ENCODE measurements around the gene THSD1. TPM values are rescaled to one million over a fixed set of nuclear protein-coding genes. Genes with fewer than 3 reads are reported as not detected.
A peak's percentile ranks its signal among the peaks of the same experiment; 100 is the strongest.

The THSD1 gene
- polyA plus RNA-seq, 1 donor (not counting 4 experiments of a cell fraction or from before 2014, with no cell fraction given), result 9.2 TPM

- H3K4me1 ChIP-seq (ENCODE audit: control insufficient read depth, extremely low read depth, insufficient read depth, low read length), result no peaks in the 10 kb centered on the region
- H3K4me3 ChIP-seq (ENCODE audit: control insufficient read depth in 2 of 3, extremely low read depth in 1 of 3, insufficient read depth in 2 of 3, low read depth in 1 of 3, low read length in 3 of 3), result no peak overlapping the region
- H3K27ac ChIP-seq (ENCODE audit: control insufficient read depth, insufficient read depth, low read length), result no peak overlapping the region
- TF ChIP-seq CTCF (optimal IDR thresholded peaks at IDR 0.05 in 1 of 3, IDR thresholded peaks at IDR 0.05 in 1 of 3, conservative IDR thresholded peaks at IDR 0.05 in 1 of 3; ENCODE audit: extremely low read depth in 1 of 3, insufficient read depth in 2 of 3, low read length in 3 of 3) (no peak), EZH2 (IDR thresholded peaks at IDR 0.05; ENCODE audit: low read length) (no peak)
- DNase-seq (ENCODE audit: low read depth, low spot score) (no peak), FAIRE-seq (no peak)
- no peaks in the 10 kb centered on the region for H4K20me1 ChIP-seq (ENCODE audit: control insufficient read depth, extremely low read depth, insufficient read depth, low read length)
- dilution Hi-C loops (cut with MboI; ENCODE audit: extremely low pct_ligation_motif_present, low sequenced_read_pairs), result no loop called here
- no peak overlapping the region for H3K9ac ChIP-seq (ENCODE audit: control insufficient read depth, extremely low read depth, insufficient read depth, low read length)
- H3K27me3 ChIP-seq (ENCODE audit: control insufficient read depth, extremely low read depth, insufficient read depth, low read length), result no peaks in the 10 kb centered on the region
- no peaks in the 10 kb centered on the region for H3K9me1 ChIP-seq (ENCODE audit: control insufficient read depth, extremely low read depth, insufficient read depth, low read length)
- no peak overlapping the region for H3K4me2 ChIP-seq (ENCODE audit: control insufficient read depth, extremely low read depth, insufficient read depth, low read depth, low read length)
- H3K36me3 ChIP-seq (ENCODE audit: control insufficient read depth in 2 of 2, extremely low read depth in 1 of 2, insufficient read depth in 2 of 2, low read length in 2 of 2), result peaks cover 11 to 21% of the 10 kb centered on the region in 2 experiments
- no peak overlapping the region for H2AFZ ChIP-seq (ENCODE audit: control insufficient read depth, low read length)
- H3K79me2 ChIP-seq (ENCODE audit: control insufficient read depth, insufficient read depth, low read length), result peaks cover 4% of the 10 kb centered on the region
- H3K9me3 ChIP-seq (ENCODE audit: control insufficient read depth, low read depth, low read length), result no peaks in the 10 kb centered on the region
Measured at GRCh38 chr13:52432456-52432855, 26.5 kb upstream of the THSD1 start.

GRCh38 chr13:52428295-52428694 is 22.3 kb upstream of the THSD1 start:
- no peak overlapping the region for H3K27ac ChIP-seq (ENCODE audit: control insufficient read depth, insufficient read depth, low read length)
- FAIRE-seq, result peak; percentile 71
- H3K79me2 ChIP-seq (ENCODE audit: control insufficient read depth, insufficient read depth, low read length), result peaks cover 4% of the 10 kb centered on the region
- dilution Hi-C loops (cut with MboI; ENCODE audit: extremely low pct_ligation_motif_present, low sequenced_read_pairs), result no loop called here
- H3K27me3 ChIP-seq (ENCODE audit: control insufficient read depth, extremely low read depth, insufficient read depth, low read length), result no peaks in the 10 kb centered on the region
- no peak overlapping the region for H3K4me3 ChIP-seq (ENCODE audit: control insufficient read depth in 2 of 3, extremely low read depth in 1 of 3, insufficient read depth in 2 of 3, low read depth in 1 of 3, low read length in 3 of 3)
- H3K9ac ChIP-seq (ENCODE audit: control insufficient read depth, extremely low read depth, insufficient read depth, low read length), result no peak overlapping the region
- DNase-seq (ENCODE audit: low read depth, low spot score), result no peak
- H3K9me3 ChIP-seq (ENCODE audit: control insufficient read depth, low read depth, low read length), result no peaks in the 10 kb centered on the region
- no peaks in the 10 kb centered on the region for H3K4me1 ChIP-seq (ENCODE audit: control insufficient read depth, extremely low read depth, insufficient read depth, low read length)
- no peak for TF ChIP-seq EZH2 (IDR thresholded peaks at IDR 0.05; ENCODE audit: low read length)
- TF ChIP-seq CTCF (optimal IDR thresholded peaks at IDR 0.05 in 1 of 3, IDR thresholded peaks at IDR 0.05 in 1 of 3, conservative IDR thresholded peaks at IDR 0.05 in 1 of 3; ENCODE audit: extremely low read depth in 1 of 3, insufficient read depth in 2 of 3, low read length in 3 of 3), result no peak
- no peaks in the 10 kb centered on the region for H3K9me1 ChIP-seq (ENCODE audit: control insufficient read depth, extremely low read depth, insufficient read depth, low read length)
- no peak overlapping the region for H2AFZ ChIP-seq (ENCODE audit: control insufficient read depth, low read length)
- H3K4me2 ChIP-seq (ENCODE audit: control insufficient read depth, extremely low read depth, insufficient read depth, low read depth, low read length), result no peak overlapping the region
- H4K20me1 ChIP-seq (ENCODE audit: control insufficient read depth, extremely low read depth, insufficient read depth, low read length), result no peaks in the 10 kb centered on the region
- peaks cover 13 to 20% of the 10 kb centered on the region in 2 experiments for H3K36me3 ChIP-seq (ENCODE audit: control insufficient read depth in 2 of 2, extremely low read depth in 1 of 2, insufficient read depth in 2 of 2, low read length in 2 of 2)
